ENCODE data around the gene GPR15LG.

The GPR15LG gene

DNA sequence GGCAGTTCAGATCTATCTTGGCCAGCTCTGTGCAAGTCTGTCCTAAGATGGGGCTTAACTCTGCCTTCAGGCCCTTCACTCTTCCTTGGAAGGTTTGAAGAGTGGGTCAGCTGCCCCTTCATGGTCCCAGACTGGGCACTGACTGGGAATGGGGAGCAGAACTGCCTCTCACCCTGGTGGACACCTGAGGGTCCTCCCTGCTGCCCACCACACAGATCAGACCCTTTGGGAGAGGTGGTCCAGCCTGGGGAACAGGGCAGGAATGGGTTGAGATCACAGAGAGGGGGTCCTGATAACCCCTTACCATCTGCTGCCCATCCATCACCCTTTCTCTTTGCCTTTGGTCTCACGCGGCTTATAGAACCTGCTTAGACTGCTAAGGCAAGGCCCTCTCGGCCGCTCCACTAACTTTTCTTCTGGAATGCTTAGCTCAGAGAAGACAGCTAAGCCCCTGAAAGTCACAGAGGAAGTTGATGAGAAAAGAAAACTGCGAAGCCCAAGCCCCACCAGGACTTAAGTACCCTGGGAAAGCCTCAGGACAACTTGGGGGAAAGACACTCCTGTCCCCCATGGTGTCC lies 20.3 kb downstream of the GPR15LG start:
- no peak for DNase-seq (ENCODE audit: low read depth)

DNA sequence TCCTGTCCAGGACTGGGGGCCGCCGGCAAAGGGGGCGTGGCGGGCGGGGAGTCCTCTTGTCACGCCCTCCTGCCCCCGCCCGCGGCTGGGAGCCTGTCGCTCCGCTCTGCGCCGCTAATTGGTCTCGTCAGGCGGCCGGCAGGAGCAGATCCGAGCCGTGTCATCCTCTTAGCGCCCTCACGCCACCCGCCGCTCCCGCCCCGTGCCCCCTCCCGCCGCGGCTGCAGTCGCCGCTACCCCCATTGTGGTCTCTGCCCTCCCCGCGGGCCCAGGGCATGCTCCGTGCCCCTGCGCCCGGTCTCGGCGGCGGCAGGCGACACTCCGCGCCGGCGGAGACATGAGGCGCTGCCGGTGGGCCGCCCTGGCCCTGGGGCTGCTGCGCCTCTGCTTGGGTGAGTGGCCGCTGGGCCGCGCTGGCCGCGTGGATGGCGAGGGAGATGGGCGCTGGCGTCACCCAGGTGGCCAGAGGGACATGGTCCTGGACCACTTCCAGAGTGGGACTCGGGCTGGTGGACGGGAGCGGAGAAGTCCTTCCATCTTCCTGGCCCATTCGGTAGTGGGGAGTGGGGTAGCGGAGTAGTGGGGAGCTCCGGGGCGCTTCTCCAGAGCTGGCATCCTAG lies 20.9 kb downstream of the GPR15LG start, which contains the start of gene CDHR1:
TSS of gene CDHR1 (plus strand) at position 114 of the 620 bp plus-strand sequence. CDS start at position 338, 224 bp downstream.
- peak; percentile 17 for DNase-seq (ENCODE audit: low read depth)

DNA sequence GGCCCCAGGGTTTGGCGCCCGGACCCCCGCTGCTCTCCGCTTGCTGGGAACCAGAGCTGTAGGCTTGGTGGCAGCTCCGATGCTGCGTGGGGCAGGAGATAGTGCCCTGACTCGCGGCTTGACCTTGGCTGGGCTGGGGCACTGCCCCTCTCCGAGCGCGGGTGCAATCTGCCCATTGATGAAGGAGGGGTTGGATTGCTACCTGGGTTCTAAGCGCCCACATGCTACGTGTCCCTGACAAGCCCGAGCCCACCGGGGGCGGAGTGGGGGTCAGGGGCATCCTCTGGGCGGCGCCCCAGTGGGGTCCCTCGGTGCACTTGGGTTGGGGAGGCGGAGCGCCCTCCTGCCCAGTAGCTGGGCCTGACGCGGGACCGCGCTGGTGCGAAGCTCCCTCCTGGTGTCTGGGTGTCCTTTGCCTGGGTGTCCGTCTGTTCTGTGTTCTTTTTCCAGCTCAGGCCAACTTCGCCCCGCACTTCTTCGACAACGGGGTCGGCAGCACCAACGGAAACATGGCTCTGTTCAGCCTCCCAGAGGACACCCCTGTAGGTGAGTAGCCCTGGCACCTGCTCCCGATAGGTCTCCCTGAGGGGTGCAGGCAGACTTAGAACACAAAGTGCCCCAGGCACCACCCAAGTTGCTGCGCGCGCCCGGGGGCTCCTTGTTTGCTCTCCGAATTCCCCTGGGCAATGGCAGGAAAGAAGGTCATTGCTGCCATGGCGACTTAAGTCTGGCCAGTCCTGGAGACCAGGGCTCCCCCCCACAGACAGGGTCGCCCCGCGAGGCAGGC lies 21.6 kb downstream of the GPR15LG start:
- no peak for DNase-seq (ENCODE audit: low read depth)

DNA sequence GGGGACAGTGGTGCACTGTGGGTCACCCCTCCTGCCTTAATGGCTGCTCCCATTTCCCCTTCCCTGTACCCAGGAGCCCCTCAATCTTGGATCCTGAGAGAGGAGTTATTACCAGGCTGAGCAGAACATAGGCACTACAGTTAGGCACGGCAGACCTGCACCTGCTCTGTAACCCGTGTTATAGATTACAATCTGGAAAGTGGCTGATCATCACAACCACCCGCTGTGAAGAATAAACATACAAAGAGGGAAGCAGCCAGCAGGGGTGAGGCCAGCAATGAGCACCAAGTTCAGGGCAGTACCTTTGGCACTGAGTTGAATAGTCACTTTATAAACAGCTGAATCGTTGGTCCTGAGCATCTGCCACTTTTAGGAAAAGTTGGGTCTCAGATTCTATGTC lies 22.5 kb downstream of the GPR15LG start:
- no peak for DNase-seq (ENCODE audit: low read depth)

DNA sequence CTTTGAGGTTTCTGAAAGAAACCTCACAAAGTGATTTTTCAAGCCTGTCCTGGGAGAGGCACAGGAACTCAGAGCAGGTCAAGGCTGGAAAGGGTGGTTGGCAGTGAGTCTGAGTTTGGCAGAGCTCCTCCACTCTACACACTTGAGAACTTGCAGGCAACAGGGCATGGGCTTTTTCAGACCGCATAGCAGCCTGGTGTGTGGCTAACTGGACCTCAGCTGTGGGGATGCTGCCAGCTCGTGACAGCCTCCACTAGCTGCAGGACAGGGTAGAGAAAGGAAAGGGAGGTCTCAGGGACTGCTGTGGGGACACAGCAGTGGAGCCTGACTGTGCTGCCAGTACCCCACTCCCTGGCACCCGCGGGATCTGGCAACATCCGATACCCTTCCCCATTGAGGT lies 23.3 kb downstream of the GPR15LG start:
- no peak for DNase-seq (ENCODE audit: low read depth)

DNA sequence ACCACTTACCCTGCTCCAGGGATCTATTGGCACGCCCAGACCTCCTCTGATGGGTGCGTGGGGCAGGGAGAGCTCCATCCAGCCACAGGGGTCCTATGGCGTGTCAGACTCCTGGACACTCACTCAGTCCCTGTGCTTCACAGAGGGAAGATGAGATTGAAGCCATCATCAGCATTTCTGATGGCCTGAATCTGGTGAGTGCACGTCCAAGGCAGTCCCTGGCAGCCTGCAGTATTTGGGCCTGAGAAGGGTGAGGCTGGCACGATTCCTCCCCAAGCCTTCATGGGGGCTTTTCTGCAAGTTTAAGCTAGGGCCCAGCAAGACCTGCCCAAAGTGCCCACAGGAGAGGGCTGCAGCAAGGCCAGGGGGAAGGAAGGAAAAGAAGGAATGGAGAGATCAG lies 24.0 kb downstream of the GPR15LG start:
- no peak for DNase-seq (ENCODE audit: low read depth)

DNA sequence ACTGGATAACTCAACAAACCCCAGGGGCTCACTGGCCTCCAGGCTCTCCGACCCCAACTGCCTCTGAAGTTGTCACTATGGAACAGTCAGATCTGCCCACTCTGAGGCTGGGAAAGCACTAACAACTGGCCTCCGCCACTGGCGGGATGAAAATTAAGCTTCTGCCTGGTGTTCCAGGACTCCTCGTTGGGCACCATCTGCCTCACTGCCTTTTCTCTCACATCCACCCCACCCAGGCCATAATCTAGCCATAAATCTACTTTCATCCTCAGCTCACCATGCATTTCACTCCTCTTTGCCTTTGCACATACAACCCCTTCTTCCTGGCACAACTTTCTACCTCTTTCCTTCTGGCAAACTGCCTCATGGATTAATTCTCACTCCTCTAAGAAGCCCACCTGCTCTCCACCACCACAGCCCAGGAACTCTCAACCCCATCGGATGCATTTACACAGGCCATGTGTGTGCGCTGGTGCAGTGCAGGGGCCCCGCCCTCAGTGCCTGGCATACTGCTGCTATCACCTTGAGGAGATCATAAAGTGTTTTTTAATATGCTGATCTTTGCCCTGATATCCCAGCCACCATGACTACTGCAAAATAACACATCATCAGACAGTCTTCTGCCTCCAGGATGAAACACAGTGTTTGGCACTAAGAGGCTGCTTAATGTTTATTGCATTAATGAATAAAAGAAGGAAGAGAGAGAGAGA lies 24.8 kb downstream of the GPR15LG start:
- no peak for DNase-seq (ENCODE audit: low read depth)

DNA sequence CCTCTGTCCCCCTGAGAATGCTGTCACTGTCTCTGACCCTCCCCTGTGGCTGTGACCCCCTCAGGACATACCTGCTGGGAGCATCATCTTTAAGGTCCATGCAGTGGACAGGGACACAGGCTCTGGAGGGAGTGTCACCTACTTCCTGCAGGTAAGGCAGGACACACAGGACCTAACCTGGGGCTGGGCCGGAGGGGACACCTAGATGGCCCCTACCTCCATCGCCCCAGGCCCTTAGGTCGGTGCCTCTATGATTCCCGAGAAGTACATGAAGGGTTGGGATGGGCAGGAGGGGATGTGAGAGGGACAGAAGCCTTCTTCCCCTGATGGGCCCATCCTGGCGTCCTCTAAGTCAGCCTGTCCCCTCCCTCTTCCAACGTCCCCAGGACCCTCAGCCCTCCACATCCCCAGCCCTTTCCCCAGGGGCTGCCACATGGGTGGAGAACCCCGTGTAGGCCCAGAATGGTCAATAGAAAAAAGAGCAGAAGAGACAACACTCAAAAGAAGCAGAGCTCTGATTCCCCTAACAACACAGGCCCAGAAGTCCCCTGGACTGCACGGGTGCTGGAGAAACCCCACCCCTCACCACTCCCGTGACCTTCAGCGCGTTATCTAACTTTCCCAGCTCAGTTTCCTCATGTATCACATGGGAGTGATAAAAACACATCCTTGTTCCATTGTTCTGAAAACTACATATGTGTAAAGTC lies 27.1 kb downstream of the GPR15LG start:
- DNase-seq (ENCODE audit: low read depth) = no peak

DNA sequence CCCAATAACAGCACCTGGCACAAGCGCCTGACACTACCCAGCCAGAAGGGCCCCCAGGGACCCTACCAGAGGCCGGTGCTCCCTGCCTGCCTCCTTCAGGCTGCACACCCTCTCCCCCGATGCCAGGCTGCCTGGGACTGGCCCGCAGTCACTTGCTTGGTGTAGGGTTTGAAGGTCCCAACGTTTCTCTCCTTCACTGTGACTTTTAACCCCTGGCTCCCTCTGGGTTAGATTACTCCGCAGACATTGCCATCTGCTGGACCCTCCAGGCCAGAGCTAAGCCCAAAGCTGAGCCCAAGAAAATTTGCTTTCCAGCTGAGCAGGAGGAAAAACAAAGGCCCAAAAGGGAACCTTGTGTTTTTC lies 27.6 kb downstream of the GPR15LG start:
- no peak for DNase-seq (ENCODE audit: low read depth)

DNA sequence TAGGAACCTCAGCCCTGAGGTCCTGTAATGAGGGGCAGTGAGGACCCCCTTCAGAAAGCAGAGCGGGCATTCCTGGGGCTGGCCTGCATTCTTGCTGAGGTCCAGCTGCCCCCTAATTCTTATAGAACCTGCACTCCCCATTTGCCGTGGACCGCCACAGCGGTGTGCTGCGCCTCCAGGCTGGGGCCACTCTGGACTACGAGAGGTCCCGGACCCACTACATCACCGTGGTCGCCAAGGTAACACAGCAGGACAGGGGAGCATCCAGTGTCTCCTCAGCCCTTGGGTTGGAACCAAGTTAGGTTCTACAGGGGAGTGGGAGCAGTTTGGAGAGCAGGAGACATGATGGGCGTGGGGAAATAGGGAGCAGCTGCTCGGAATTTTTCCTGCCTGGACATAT lies 28.1 kb downstream of the GPR15LG start:
- no peak for DNase-seq (ENCODE audit: low read depth)

DNA sequence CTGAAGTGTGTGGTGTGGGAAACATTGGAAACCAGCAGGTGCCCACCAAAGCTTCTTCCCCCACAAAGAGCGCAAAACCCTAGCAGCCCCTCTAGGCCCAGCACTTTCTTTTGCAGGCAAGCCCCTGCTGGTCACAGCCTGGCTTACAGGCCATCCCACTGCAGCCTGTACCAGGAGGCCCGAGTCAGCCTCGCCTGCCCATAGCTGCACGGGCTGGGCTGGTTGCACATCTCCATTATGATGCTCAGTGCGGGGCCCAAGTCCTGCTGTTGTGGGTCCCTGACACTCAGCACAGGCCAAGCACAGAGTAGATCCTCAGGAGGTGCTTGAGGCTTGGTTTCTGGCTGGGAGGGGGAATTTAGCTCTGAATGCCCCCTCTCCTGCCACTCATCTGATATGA lies 28.7 kb downstream of the GPR15LG start:
- no peak for DNase-seq (ENCODE audit: low read depth)

DNA sequence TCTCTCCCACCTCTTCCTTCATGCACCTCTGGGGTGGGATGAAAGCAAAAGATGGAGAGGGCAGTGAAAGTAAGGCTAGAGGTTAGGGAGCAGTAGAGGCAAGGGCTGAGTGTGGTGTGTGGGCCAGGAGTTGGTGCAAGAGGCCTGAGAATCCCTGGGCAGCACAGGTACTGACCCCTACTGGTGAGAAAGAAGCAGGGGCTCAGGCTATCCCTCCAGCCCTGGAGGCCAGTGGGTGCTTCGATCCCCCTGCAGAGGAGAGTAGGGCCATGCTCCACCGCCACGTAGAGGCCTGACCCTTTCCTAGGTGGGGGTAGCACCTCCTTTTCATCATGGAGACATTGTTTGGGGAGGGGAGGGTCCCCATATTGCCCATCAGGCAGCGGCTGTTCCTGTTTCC lies 30.5 kb downstream of the GPR15LG start:
- DNase-seq (ENCODE audit: low read depth) = no peak

DNA sequence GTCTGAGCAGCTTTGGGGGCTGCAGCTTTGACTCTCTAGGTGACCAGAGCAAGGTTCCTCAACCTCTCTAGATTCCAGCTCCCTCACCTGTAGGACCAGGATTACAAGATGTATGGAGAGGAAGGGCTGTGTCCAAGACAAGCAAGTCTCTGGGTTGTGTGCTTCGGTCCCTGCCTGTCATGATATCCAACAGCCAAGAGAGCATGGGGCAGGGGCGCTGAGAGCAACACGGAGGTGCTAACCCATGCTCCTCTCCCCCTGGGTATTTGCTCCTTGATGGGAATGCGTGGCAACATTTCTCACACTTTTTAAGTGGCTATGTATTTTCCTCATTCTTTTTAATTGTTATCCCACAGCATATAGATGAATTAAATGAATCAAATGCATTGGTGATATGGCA lies 31.0 kb downstream of the GPR15LG start:
- DNase-seq (ENCODE audit: low read depth) = no peak

DNA sequence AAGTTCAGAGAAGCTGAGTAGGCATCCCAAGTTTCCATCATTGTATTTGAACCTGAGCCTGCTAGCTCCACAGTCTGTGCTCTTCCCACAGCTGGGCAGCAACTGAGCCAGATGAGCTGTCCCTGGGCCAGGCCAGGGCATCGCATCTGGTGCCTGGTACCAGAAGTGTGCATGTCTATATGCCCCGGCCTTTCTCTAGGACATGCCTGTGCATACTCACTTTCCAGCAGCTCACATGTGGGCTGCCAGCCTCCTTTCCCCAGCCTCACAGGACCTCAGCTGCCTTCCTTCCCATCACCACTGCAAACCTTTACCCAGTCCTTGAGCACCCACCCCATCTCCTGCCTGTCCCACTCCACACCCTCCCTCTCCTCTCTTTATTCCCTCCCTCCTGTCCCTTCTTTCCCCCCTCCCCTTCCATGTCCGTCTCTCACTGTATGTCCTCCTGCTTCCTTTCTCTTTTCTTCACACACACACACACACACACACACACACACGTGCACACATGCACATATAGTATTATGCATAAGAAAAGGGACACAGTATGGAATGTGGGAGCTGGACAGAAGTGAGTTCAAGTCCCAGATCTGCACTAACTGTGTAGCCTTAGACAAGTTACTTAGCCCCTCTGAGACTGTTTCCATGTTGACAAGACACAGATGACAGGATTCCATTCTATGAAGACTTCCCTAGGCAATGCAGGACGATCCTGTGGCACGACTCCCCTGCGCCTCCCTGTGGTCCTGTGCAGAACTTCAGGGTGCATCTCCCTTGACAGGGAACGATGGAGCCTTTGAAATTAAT lies 31.6 kb downstream of the GPR15LG start:
- peak; percentile 43 for DNase-seq (ENCODE audit: low read depth)

DNA sequence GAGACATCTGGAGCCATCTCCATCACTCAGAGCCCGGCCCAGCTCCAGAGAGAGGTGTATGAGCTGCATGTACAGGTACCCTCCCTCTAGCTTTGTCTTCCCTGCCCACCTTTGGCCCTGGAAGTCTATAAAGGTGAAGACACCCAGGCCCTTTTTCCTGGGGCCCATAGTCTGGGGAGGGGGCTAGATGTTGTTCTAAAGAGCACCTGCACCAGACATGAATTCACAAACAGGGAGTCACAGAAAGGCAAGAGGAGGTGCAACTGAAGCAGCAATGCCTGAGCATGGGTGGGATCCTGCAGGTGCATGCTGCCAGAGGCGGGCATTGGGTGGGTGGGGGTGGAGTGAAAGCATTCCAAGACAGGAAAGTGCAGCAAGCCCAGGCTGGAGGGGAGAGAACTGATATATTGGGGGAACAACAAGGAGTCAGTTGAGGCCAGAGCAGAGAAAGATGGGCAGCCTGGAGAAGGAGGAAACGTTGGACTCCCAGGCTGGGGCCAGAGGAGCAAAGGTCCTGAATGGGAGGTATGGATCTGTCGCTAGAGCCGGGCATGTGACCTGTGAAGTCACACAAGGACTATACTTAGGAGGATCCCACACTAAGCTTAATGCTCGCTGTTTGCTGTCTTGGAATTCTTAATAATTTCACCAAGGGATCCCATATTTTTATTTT lies 32.4 kb downstream of the GPR15LG start:
- DNase-seq (ENCODE audit: low read depth) = no peak

DNA sequence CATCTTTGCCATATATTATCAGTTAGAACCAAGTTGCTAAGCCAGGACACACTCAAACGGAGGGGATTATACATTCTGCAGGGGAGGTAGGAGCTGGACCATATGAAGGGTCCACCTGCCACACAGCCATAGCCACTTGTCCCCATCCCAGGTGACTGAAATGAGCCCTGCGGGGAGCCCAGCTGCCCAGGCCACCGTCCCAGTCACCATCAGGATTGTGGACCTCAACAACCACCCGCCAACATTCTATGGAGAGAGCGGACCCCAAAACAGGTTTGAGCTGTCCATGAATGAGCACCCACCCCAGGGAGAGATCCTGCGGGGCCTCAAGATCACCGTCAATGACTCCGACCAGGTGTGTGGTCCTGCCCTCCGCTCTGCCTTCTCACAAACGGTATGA lies 34.4 kb downstream of the GPR15LG start:
- no peak for DNase-seq (ENCODE audit: low read depth)

DNA sequence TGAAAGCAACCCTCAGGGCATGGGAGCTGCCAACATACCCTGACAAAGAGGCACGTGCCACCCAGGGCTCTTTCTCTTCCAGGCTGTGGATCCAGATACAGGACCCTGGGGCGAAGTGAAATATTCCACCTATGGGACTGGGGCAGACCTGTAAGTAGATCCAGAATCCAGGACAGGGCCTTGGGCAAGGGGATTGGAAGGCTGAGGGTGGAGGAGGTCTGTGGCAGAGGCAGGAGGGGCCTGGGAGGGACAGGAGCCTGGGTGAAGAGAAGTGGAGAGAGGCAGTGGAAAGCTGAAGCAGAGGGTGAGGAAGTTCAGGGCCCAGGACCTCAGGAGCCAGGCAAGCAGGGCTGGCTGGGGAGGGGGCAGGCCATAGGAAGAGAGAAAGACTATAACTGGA lies 38.0 kb downstream of the GPR15LG start:
- no peak for DNase-seq (ENCODE audit: low read depth)

DNA sequence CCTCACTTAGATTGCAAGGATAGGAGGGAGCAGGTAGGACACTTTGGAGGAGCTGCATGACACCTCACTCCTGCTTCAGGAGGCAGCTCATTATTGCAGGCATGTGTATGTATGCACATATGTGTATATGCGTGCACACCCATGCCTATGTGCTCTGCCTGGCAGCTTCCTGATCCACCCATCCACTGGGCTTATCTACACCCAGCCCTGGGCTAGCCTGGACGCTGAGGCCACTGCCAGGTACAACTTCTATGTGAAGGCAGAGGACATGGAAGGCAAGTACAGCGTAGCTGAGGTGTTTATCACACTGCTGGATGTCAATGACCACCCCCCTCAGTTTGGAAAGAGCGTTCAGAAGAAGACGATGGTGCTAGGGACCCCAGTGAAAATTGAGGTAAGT lies 38.4 kb downstream of the GPR15LG start:
- no peak for DNase-seq (ENCODE audit: low read depth)

DNA sequence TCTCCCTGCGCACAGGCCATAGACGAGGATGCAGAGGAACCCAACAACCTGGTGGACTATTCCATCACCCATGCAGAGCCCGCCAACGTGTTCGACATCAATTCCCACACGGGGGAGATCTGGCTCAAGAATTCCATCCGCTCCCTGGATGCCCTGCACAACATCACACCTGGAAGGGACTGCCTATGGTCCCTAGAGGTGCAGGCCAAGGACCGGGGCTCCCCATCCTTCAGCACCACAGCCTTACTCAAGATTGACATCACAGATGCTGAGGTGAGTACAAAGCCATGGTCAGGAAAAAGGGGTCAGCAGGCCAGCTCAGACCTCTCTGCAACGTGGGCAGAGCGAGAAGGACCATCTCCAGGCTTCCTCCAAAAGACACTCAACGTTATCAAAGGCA lies 39.5 kb downstream of the GPR15LG start:
- DNase-seq (ENCODE audit: low read depth) = no peak

DNA sequence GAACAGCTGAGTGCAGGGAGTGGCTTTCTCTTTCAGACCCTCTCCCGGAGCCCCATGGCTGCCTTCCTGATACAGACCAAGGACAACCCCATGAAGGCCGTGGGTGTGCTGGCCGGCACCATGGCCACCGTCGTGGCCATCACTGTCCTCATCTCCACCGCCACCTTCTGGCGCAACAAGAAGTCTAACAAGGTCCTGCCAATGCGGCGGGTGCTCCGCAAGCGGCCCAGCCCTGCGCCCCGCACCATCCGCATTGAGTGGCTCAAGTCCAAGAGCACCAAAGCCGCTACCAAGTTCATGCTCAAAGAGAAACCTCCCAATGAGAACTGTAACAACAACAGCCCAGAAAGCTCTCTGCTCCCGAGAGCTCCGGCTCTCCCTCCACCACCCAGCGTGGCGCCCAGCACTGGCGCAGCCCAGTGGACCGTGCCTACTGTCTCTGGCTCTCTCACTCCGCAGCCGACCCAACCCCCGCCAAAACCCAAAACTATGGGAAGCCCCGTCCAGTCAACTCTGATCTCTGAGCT lies 40.5 kb downstream of the GPR15LG start:
- DNase-seq (ENCODE audit: low read depth) = no peak

All from stimulated activated CD8-positive, alpha-beta memory T cell treated with anti-CD3 and anti-CD28 coated beads, Interleukin-15, amount 100 ng/mL, for 24 hours (primary cell).